GM12878 (cell line): Measurements from ENCODE around the gene PTGER4. TPM values are rescaled to one million over a fixed set of nuclear protein-coding genes. Genes with fewer than 3 reads are reported as not detected.

Source experiments
- ATAC-seq: fragments of 200-7000 bp; cut with Tn5 transposase; 3 replicates; pipeline ENCODE4 v1.9.1; 2020; ENCODE audit warnings: mild to moderate bottlenecking, moderate library complexity
- BruUV-seq: library from RNA; stranded (reverse); fragments of 400-500 nt; replicated peaks from 2 replicates; lab custom pipeline; 2021; lab: Mats Ljungman, UMichigan
- CTCF ChIA-PET: fragments of 300-600 bp; sonication (Branson Sonifier 250); formaldehyde crosslinking; extraction: SDS; loops from one replicate; lab custom pipeline; 2021; ENCODE audit warnings: inconsistent platforms; lab: Yijun Ruan, JAX
- POLR2A ChIA-PET: fragments of 350-600 bp; formaldehyde crosslinking; extraction: SDS; loops from one replicate; lab custom pipeline; 2021; ENCODE audit warnings: inconsistent platforms; lab: Charles Lee
- RAD21 ChIA-PET: fragments of 300-600 bp; sonication (Branson Sonifier 250); formaldehyde crosslinking; loops from one replicate; lab custom pipeline; 2023; ENCODE audit warnings: antibody characterized with exemption; ENCODE audit not compliant: unreplicated experiment; lab: Charles Lee
- SMC1A ChIA-PET: fragments of 300-600 bp; sonication (Branson Sonifier 250); formaldehyde crosslinking; loops from one replicate; lab custom pipeline; 2023; ENCODE audit not compliant: unreplicated experiment, uncharacterized antibody; lab: Charles Lee
- DNase-seq: peaks from one replicate; pipeline ENCODE4 v3.0.0-alpha.2; 2011; ENCODE audit warnings: low read depth, low spot score
- FAIRE-seq: peaks from 3 replicates; lab custom pipeline; 2011; peaks lifted over from hg19 to GRCh38; lab: Jason Lieb, UNC
- H2AFZ ChIP-seq: 2 replicates; pipeline ENCODE4 v1.6.0; 2011; ENCODE audit warnings: low read depth, low read length, control low read depth; ENCODE audit not compliant: control insufficient read depth
- H3K27ac ChIP-seq: 2 replicates; pipeline ENCODE4 v1.5.1; 2011; ENCODE audit warnings: control low read depth; ENCODE audit not compliant: control insufficient read depth, insufficient read depth
- H3K27me3 ChIP-seq, 2 experiments: replicated peaks in 1 of 2; 2 replicates each; pipeline versions ENCODE4 v1.6.0 to v1.6.1; 2011; ENCODE audit warnings: low read length in 1 of 2; ENCODE audit not compliant: control insufficient read depth in 2 of 2, insufficient read depth in 2 of 2
- H3K36me3 ChIP-seq, 2 experiments: 2 replicates each; pipeline ENCODE4 v1.5.1; 2011; ENCODE audit warnings: low read length in 1 of 2; ENCODE audit not compliant: control insufficient read depth in 2 of 2, insufficient read depth in 2 of 2
- H3K4me1 ChIP-seq: 2 replicates; pipeline ENCODE4 v1.6.1; 2011; ENCODE audit warnings: mild to moderate bottlenecking, low read length, moderate library complexity, mixed read lengths; ENCODE audit not compliant: control insufficient read depth, insufficient read depth
- H3K4me2 ChIP-seq: 2 replicates; pipeline ENCODE4 v1.6.0; 2011; ENCODE audit warnings: control low read depth; ENCODE audit not compliant: control insufficient read depth, insufficient read depth
- H3K4me3 ChIP-seq: fragments of 200-600 bp; sonication (generic); 2 replicates; pipeline ENCODE4 v1.5.1; 2016
- H3K79me2 ChIP-seq: 2 replicates; pipeline ENCODE4 v1.6.0; 2011; ENCODE audit warnings: low read length; ENCODE audit not compliant: control insufficient read depth, insufficient read depth
- H3K9ac ChIP-seq: 2 replicates; pipeline ENCODE4 v1.8.0; 2011; ENCODE audit warnings: low read length, control low read depth, mixed read lengths; ENCODE audit not compliant: control insufficient read depth, insufficient read depth
- H3K9me3 ChIP-seq: replicated peaks from 3 replicates; pipeline ENCODE4 v1.5.1; 2011; ENCODE audit warnings: mild to moderate bottlenecking, low read length; ENCODE audit not compliant: control insufficient read depth, insufficient read depth
- H4K20me1 ChIP-seq: 2 replicates; pipeline ENCODE4 v1.6.0; 2011; ENCODE audit not compliant: control insufficient read depth, insufficient read depth
- CHD2 ChIP-seq: IDR thresholded peaks from 2 replicates; pipeline ENCODE4 v1.6.1; 2011; ENCODE audit warnings: low read depth, low read length, improper control_type of control experiment, borderline replicate concordance
- CREM ChIP-seq: IDR thresholded peaks from 2 replicates; pipeline ENCODE4 v1.6.1; 2014; ENCODE audit warnings: antibody characterized with exemption, low read depth
- CTCF ChIP-seq, 3 experiments: IDR thresholded peaks in 2 of 3; conservative IDR thresholded peaks in 1 of 3; 2 replicates each; pipeline ENCODE4 v1.5.1; 2011; ENCODE audit warnings: low read depth in 3 of 3, low read length in 3 of 3, mild to moderate bottlenecking in 3 of 3, control low read depth in 2 of 3, moderate library complexity in 2 of 3, inconsistent platforms in 1 of 3, mixed read lengths in 1 of 3; ENCODE audit not compliant: control insufficient read depth in 2 of 3, insufficient read depth in 1 of 3; ENCODE audit errors: extremely low read depth in 1 of 3
- ESRRA ChIP-seq: IDR thresholded peaks from 2 replicates; pipeline ENCODE4 v1.6.1; 2012; ENCODE audit warnings: mild to moderate bottlenecking, low read length, improper control_type of control experiment
- HCFC1 ChIP-seq: fragments of 150-350 bp; IDR thresholded peaks from 2 replicates; pipeline ENCODE4 v1.6.1; 2014; ENCODE audit warnings: low read length
- HDAC6 ChIP-seq: fragments of 200-600 bp; sonication (generic); IDR thresholded peaks from one replicate; pipeline ENCODE4 v1.8.0; 2017; ENCODE audit warnings: antibody characterized with exemption; ENCODE audit not compliant: unreplicated experiment
- JUNB ChIP-seq: IDR thresholded peaks from 2 replicates; pipeline ENCODE4 v1.6.1; 2016; ENCODE audit warnings: antibody characterized with exemption, mild to moderate bottlenecking
- KDM1A ChIP-seq: fragments of 200-600 bp; sonication (generic); IDR thresholded peaks from 2 replicates; pipeline ENCODE4 v1.6.1; 2016; ENCODE audit warnings: borderline replicate concordance
- MXI1 ChIP-seq: fragments of 150-350 bp; IDR thresholded peaks from 2 replicates; pipeline ENCODE4 v1.6.1; 2011; ENCODE audit warnings: low read depth, mild to moderate bottlenecking, inconsistent platforms, low read length, improper control_type of control experiment
- NFIC ChIP-seq: IDR thresholded peaks from 2 replicates; pipeline ENCODE4 v1.6.1; 2012; ENCODE audit warnings: low read depth, mild to moderate bottlenecking, inconsistent platforms, low read length, moderate library complexity
- NFYA ChIP-seq: IDR thresholded peaks from 2 replicates; pipeline ENCODE4 v1.6.1; 2011; ENCODE audit warnings: low read depth, mild to moderate bottlenecking, low read length, improper control_type of control experiment, borderline replicate concordance
- NR2C1 ChIP-seq: fragments of 450-650 bp; IDR thresholded peaks from 2 replicates; pipeline ENCODE4 v1.6.1; 2017; ENCODE audit warnings: antibody characterized with exemption, mild to moderate bottlenecking, moderate library complexity
- POLR2AphosphoS5 ChIP-seq: IDR thresholded peaks from 2 replicates; pipeline ENCODE4 v1.6.1; 2011; ENCODE audit warnings: mild to moderate bottlenecking, low read length, inconsistent platforms
- RFX5 ChIP-seq: IDR thresholded peaks from 2 replicates; pipeline ENCODE4 v1.6.1; 2011; ENCODE audit warnings: low read depth, low read length, improper control_type of control experiment
- SMAD1 ChIP-seq: fragments of 450-650 bp; IDR thresholded peaks from 2 replicates; pipeline ENCODE4 v1.6.1; 2018; ENCODE audit warnings: mild to moderate bottlenecking, low read depth; ENCODE audit not compliant: partially characterized antibody
- TAF1 ChIP-seq: IDR thresholded peaks from 2 replicates; pipeline ENCODE4 v1.6.1; 2011; ENCODE audit warnings: mild to moderate bottlenecking, low read depth, low read length, borderline replicate concordance
- ZNF24 ChIP-seq: fragments of 450-650 bp; IDR thresholded peaks from 2 replicates; pipeline ENCODE4 v1.6.1; 2017; ENCODE audit warnings: antibody characterized with exemption, mild to moderate bottlenecking
- ZNF274 ChIP-seq: IDR thresholded peaks from one replicate; pipeline ENCODE4 v1.8.0; 2011; ENCODE audit not compliant: insufficient read length, insufficient read depth
- WGBS: methylation state at CpG from one replicate; pipeline ENCODE4 v1.1.6; 2016; ENCODE audit warnings: low lambda C conversion rate; ENCODE audit not compliant: insufficient replicate concordance, insufficient coverage; ENCODE audit errors: missing lambda C conversion rate; 5-methylcytosine and 5-hydroxymethylcytosine counted together
- in situ Hi-C: fragments of 300-500 bp; cut with MboI; formaldehyde crosslinking; loops from 9 replicates; pipeline ENCODE4 v1.14.3; 2018; ENCODE audit warnings: mixed read lengths
- intact Hi-C: fragments of 100-400 bp; cut with micrococcal nuclease; formaldehyde crosslinking; loops from one replicate; pipeline ENCODE4 v1.14.2; 2022; ENCODE audit not compliant: unreplicated experiment
- polyA plus RNA-seq, 11 experiments: library from polyadenylated mRNA; depleted of rRNA in 4 of 11; unstranded in 6 of 11; stranded (reverse) in 5 of 11; fragments of >200 nt; fragmentation: Nextera tagmentation in 4 of 11; fragmentation: Illumina TruSeq in 1 of 11; extraction: Ambion mirVana in 4 of 11; extraction: Trizol in 1 of 11; gene quantifications; 1 replicate in 1 of 11; 2 replicates in 10 of 11; pipeline versions ENCODE4 v1.2.1 to v1.2.3, GENCODE V29; 2011 to 2016; ENCODE audit warnings: inconsistent platforms in 2 of 11, missing spikeins in 2 of 11, low read depth in 1 of 11
- total RNA-seq, 4 experiments: library from RNA; depleted of rRNA in 3 of 4; stranded (reverse); fragments of >200 nt in 3 of 4; fragmentation: Illumina TruSeq in 1 of 4; extraction: Trizol in 1 of 4; gene quantifications; 2 replicates each; pipeline versions ENCODE4 v1.2.1 to v1.2.3, GENCODE V29; 2013 to 2021
- TF ChIP-seq, protein P1 (sequence below): fragments of 450-650 bp; IDR thresholded peaks from 2 replicates; pipeline ENCODE4 v1.6.1; 2017; ENCODE audit warnings: mild to moderate bottlenecking, low read depth, inconsistent platforms; ENCODE audit not compliant: poor library complexity, severe bottlenecking
- TF ChIP-seq, protein P2 (sequence below): IDR thresholded peaks from 2 replicates; pipeline ENCODE4 v1.6.1; 2011; ENCODE audit warnings: mild to moderate bottlenecking, low read depth, low read length, moderate library complexity; ENCODE audit not compliant: insufficient replicate concordance

Gene PTGER4
- total and polyA plus RNA-seq, 10 of the 15 experiments (the other 5 are each of a cell fraction or from before 2014, with no cell fraction given), result 0.15 to 3.7 (median 0.62) TPM

DNA sequence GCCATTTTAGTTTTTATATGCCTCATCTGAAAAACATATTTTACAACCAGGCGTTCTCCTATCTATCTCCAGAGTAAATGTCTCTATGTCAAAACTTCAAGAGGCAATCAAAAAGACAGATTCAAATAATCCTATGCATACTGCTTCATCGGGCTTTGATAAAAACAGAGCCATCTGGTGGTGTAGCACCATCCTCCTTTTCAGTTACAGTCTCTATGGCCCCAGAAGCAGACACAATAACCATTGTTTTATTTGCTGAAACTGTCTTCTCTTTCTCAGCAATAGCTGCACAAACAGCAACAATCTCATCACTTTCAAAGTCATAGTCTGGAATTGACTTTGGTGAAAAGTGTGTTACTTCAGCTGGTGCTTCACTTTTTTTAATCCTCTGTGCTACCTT, 36.3 kb downstream of the PTGER4 start:
- Histone ChIP-seq H3K9me3 (no peaks in the 10 kb centered on the region), H3K4me3 (no peak overlapping the region), H2AFZ (no peak overlapping the region), H3K79me2 (no peaks in the 10 kb centered on the region), H3K9ac (no peak overlapping the region), H3K4me1 (no peaks in the 10 kb centered on the region), H3K27ac (no peak overlapping the region), H3K4me2 (no peak overlapping the region), H4K20me1 (no peaks in the 10 kb centered on the region), H3K27me3 (no peaks in the 10 kb centered on the region), H3K36me3 (peaks cover 0 to 4% of the 10 kb centered on the region in 2 experiments; a peak in 1 of 4 replicates)
- WGBS, result 97% methylated on average over 2 of the region's 2 CpGs
- no TSS peak for BruUV-seq
- in situ Hi-C loops, result no loop called here
- ATAC-seq (no peak), DNase-seq (no peak), FAIRE-seq (no peak)
- SMC1A ChIA-PET, result interaction anchor here (0.9 to 1.6 kb wide), 3 partner anchors 9 to 13 kb away, joined by 4 to 5 read pairs (median 5); no protein-coding TSS in a partner anchor
- RAD21 ChIA-PET, result no interaction called here
- intact Hi-C loops, result no loop called here
- TF ChIP-seq ZNF274, result no peak
- TF ChIP-seq MXI1, result no peak
- no peak for TF ChIP-seq CREM
- no peak for TF ChIP-seq TAF1
- TF ChIP-seq ESRRA, result no peak
- TF ChIP-seq JUNB, result no peak
- TF ChIP-seq NR2C1, result no peak
- TF ChIP-seq, protein P1, sequence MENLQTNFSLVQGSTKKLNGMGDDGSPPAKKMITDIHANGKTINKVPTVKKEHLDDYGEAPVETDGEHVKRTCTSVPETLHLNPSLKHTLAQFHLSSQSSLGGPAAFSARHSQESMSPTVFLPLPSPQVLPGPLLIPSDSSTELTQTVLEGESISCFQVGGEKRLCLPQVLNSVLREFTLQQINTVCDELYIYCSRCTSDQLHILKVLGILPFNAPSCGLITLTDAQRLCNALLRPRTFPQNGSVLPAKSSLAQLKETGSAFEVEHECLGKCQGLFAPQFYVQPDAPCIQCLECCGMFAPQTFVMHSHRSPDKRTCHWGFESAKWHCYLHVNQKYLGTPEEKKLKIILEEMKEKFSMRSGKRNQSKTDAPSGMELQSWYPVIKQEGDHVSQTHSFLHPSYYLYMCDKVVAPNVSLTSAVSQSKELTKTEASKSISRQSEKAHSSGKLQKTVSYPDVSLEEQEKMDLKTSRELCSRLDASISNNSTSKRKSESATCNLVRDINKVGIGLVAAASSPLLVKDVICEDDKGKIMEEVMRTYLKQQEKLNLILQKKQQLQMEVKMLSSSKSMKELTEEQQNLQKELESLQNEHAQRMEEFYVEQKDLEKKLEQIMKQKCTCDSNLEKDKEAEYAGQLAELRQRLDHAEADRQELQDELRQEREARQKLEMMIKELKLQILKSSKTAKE, result no peak
- TF ChIP-seq NFIC, result no peak
- no peak for TF ChIP-seq HCFC1
- no peak for TF ChIP-seq NFYA
- TF ChIP-seq KDM1A, result no peak
- no peak for TF ChIP-seq SMAD1
- TF ChIP-seq, protein P2, sequence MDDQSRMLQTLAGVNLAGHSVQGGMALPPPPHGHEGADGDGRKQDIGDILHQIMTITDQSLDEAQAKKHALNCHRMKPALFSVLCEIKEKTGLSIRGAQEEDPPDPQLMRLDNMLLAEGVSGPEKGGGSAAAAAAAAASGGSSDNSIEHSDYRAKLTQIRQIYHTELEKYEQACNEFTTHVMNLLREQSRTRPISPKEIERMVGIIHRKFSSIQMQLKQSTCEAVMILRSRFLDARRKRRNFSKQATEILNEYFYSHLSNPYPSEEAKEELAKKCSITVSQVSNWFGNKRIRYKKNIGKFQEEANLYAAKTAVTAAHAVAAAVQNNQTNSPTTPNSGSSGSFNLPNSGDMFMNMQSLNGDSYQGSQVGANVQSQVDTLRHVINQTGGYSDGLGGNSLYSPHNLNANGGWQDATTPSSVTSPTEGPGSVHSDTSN, result no peak
- no peak for TF ChIP-seq ZNF24
- no peak for TF ChIP-seq CTCF (IDR thresholded peaks at IDR 0.05 in 2 of 3, conservative IDR thresholded peaks at IDR 0.05 in 1 of 3; ENCODE audit: control insufficient read depth in 2 of 3, extremely low read depth in 1 of 3, insufficient read depth in 1 of 3, low read depth in 3 of 3, low read length in 3 of 3)
- TF ChIP-seq RFX5, result no peak
- TF ChIP-seq POLR2AphosphoS5, result no peak
- TF ChIP-seq CHD2, result no peak
- TF ChIP-seq HDAC6, result no peak
- POLR2A ChIA-PET, result no interaction called here
- CTCF ChIA-PET, result interaction anchor here (1.5 kb wide), 1 partner anchor 20 kb away, joined by 4 read pairs; no protein-coding TSS in a partner anchor
